HuH-7.5 (cell line): Measurements from ENCODE around the gene HIVEP3.

Experiments
- DNase-seq: peaks from one replicate; pipeline ENCODE4 v3.0.0; 2011; ENCODE audit warnings: low spot score

Gene HIVEP3

DNA sequence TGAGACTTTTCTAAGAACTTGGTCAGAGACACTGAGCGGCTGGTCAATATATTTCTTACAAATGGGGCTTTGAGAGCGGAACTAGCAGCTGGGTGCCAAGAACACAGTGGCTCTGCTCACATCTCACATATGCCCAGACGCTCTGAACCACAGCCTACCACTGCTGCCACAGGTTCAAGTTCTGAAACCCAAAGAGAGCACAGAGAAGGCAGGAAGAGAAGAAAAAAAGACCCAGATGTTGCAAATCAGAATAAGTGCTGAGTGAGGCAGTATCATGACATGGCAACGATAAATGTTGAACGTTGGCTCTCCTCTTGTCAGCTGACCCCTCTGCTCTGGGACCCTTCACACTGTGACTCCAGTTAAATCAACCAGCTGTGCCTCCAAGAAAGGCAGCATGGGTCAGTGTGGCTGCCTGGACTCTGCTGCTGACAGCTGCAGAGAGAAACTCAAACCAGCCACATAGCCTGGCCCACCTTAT lies 26.4 kb downstream of the HIVEP3 start:
- no peak for DNase-seq

- no peak for DNase-seq
Measured at GRCh38 chr1:41891199-41891896, 27.4 kb downstream of the HIVEP3 start.

GRCh38 chr1:41890825-41891198 lies 27.9 kb downstream of the HIVEP3 start:
- DNase-seq: no peak

DNA sequence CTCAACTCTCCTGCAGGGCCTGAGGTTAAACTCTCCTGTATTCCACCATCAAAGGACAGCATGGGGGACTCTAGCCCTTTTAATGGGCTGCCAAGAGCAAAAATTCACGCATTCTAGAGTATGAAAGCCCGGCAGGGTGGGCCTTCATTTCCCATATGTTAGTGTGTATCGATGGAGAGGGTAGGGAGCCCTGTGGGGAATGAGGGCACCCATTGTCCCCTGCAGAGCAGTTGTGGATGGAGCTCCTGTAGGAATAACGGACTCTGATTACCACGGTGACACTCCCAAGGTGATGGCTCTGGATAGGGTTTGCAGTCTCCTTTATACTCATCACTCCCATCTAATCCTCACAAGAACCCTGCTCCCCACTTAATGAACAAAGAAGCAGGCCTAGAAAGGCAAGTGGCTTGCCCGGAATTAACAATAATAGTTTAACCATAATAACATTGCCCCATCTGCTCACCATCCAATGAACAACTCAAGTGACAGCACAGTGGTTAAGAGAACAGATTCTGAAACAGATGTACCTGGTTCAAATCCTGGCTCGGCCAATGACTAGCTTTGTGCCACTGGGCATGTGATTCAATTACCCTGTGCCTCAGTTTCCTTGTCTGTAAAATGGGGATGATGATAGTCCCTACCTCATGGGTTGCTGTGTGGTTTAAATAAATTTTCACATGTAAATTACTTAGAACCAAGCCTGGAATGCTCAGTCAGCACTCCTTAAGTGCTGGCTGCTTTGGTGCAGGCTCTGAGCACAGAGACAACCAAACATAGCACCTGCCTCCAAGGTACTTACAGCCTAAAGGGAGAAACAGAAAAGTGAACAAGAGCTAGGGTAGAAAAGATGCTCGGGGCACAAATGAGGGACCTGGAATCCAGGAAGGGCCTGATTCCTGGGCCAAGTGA lies 29.0 kb downstream of the HIVEP3 start:
- no peak for DNase-seq

- no peak for DNase-seq
Measured at GRCh38 chr1:41888756-41889155, 30.0 kb downstream of the HIVEP3 start.

DNA sequence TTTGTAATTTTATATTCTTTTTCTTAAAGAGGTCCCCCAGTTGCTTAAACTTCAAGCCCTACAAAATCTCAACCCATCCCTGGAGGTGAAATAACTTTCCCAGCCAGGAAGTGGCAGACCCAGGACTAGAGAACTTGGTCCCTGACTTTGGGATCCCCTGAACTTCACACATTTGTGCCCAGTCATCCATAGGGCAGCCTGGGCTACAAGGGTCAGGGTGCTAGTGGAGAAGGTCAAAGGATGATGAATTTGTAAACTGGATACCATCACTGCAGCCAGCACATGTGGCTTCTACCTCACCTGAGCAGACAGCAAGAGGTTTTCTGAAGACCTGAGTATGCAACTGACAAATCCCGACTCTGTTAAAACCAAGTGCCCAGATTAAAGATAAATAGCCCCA lies 31.4 kb downstream of the HIVEP3 start:
- no peak for DNase-seq

- DNase-seq: no peak
Measured at GRCh38 chr1:41884256-41885230, 34.2 kb downstream of the HIVEP3 start.

DNA sequence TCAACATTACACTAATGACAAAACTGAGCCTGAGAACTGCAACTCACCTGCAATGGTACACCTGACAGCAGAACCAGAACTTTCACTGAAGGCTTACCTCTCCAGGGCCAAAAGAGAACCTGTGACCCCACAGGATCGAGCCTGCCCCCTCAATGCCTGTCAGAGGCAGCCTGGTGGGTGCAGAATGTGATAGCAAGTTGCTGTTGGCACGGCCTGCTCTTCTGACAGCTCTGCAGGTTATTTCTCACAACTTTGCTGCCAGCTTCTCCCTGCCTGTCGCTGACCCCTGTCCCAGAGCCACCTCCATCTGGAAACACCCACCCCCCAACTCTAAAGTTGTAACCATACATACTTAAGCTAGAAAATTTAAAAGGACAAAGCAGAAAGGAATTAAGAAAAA lies 35.2 kb downstream of the HIVEP3 start:
- DNase-seq: no peak

- DNase-seq: no peak
Measured at GRCh38 chr1:41882486-41882885, 36.2 kb downstream of the HIVEP3 start.

GRCh38 chr1:41882068-41882477 lies 36.6 kb downstream of the HIVEP3 start:
- DNase-seq: no peak

GRCh38 chr1:41880950-41881885 lies 37.5 kb downstream of the HIVEP3 start:
- DNase-seq: no peak

DNA sequence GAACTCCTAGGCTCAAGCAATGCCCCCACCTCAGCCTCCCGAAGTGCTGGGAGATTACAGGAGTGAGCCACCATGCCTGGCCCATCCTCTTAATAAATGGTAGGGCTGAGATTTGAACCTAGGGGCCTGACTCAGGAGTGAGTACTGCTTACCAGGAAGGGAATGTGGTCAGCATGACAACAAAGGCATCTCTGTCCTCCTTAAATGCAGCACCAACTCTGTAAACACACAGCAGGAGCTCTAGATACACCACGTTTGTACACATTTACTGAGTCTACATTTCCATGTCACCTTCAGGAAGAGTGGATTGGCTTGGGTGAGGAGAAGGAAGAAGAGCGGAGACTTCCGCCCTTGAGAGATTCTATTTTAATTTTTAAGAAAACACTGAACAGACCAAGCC lies 38.5 kb downstream of the HIVEP3 start:
- DNase-seq: no peak

DNA sequence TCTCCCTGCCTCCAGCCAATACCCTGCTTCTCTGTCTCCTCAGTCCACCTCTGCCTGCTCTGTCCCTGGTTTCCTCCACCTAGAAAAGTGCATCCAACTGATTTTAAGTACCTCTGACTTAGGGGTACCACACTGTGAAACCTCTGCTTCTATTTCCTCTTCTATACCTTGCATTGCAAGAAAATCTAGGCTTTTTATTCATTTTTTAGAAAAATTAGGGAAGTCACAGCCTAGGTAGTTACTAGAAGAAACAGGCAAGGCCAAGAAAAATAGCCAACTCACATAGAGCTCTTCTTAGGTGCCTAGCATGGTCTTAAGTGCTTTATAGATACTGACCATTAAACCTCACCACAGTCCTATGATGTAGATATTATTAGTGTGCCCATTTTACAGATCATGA lies 39.1 kb downstream of the HIVEP3 start:
- DNase-seq: no peak

- DNase-seq: no peak
Measured at GRCh38 chr1:41878911-41879310, 39.8 kb downstream of the HIVEP3 start.

GRCh38 chr1:41878495-41878894 lies 40.2 kb downstream of the HIVEP3 start:
- DNase-seq: no peak

DNA sequence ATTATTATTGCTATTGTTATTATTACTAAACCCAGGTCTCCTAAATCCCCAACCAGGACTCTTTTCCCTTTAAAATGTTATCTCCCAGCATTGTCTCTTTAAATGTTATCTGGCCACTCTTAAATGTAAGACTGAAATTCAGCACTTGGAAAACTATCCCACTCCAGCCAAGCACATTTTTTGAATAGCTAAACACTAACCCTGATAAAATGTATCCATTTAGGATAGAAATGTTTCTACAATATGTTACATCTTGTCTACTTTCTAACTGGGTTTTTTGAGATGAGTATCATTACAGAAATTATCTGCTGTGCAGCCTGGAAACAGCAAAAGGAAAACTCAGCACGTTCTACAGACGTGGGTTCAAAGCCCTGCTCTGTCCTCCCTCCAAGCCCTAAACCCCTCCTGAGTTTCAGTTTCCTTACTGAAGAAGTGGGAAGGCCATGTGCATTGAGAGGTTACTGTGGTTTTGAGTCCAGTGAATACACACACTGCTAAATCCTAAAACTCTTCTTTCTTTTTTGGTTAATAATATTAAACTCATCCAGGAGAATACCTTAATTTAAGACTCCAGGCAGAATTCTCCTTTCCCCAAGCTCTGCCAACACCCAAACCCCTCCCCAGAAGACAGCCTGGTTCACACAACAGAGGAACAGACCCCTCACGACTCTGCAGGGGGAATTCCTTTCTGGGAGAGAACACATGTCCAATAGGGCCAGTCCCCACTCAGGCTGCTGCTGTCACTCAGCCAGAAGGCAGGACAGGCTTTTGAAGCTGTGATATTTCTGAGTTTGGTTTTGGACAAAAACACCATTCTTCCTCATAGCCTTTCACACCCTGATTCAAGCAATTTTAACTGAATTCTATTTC lies 41.9 kb downstream of the HIVEP3 start:
- DNase-seq: no peak

DNA sequence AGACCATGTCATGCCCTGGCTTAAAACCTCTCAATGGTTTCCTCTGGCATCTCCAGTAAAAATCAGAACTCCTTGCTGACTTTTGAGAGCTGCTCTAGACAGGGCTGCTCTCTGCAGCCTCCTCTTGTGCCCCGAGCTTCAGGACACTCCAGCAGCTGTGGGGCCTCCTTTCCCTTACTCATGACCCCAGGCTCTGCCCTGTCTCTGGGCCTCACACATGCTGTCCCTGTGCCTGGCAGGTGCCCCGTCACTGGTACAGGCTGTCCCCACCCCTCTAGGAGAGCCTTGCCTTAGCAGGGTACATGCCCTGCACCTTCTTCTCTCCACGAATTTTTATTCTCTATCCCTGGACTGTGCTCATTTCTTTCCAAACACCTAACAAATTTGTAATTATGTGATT lies 43.2 kb downstream of the HIVEP3 start:
- no peak for DNase-seq

GRCh38 chr1:41874903-41875411 lies 43.8 kb downstream of the HIVEP3 start:
- DNase-seq: no peak

- no peak for DNase-seq
Measured at GRCh38 chr1:41874151-41874719, 44.5 kb downstream of the HIVEP3 start.
